ENCODE results near the gene SPIN4. TPM values are rescaled to one million over a fixed set of nuclear protein-coding genes. Genes with fewer than 3 reads are reported as not detected.
"Not testable (repeated sequence)": the region's sequence is repeated elsewhere in the genome, so short reads cannot be mapped to it uniquely, and the experiment has no call there.

Gene SPIN4
- 10.7 and 15.0 TPM in 2 replicates for total RNA-seq (2014; rRNA removed)
- polyA plus RNA-seq (2012), result 3.6 TPM

DNA sequence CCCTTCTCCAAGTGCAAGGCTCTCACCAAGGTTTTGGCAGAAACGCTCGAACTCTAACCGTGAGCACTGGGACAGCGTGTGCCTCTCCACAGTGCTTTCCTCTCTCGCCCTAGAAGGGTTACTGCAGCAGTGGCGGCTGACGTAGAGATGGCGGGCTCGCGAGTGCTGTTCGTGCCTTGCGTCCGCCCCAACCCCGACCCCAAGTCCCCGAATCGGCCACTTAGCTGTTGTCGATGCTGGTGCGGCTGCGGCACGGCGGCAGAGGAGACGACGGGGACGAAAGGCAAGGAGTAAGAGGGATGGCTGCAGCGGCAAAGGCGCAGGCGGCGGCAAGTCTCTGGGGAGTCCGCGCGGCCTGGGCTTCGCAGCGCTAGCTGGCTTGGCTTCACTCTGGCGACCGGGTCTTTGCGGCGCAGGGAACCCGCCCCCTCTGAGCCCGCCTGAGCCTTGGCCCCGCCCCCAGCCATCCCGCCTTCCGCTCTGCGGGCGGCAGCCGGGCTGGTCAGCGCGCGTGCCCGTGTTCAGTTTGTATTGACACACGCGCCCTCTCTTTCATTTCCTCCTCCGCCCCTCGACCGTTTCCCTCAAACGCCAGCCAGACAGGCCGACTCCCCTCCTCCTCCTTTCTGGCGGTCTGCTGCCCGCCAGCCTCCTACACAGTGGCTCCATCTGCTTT lies at the start of gene SPIN4:
Gene SPIN4 (minus strand): TSS at position 392 of the 676 bp plus-strand sequence. CDS start 513 bp downstream, outside the sequence.
- peak; percentile 89 for DNase-seq (ENCODE audit: low read depth)

- no peak for DNase-seq (ENCODE audit: low read depth)
These were observed 49.2 kb upstream of the SPIN4 start for GRCh38 chrX:63400340-63400739.

- DNase-seq (ENCODE audit: low read depth), result no peak
These were observed 43.7 kb upstream of the SPIN4 start for GRCh38 chrX:63394872-63395271.

DNA sequence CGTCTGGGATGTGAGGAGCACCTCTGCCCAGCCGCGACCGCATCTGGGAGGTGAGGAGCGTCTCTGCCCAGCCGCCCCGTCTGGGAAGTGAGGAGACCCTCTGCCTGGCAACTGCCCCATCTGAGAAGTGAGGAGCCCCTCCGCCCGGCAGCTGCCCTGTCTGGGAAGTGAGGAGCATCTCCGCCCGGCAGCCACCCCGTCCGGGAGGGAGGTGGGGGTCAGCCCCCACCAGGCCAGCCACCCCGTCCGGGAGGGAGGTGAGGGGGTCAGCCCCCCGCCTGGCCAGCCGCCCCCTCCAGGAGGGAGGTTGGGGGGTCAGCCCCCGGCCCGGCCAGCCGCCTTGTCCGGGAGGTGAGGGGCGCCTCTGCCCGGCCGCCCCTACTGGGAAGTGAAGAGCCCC lies 42.0 kb upstream of the SPIN4 start:
- DNase-seq (ENCODE audit: low read depth), result not testable (repeated sequence)

DNA sequence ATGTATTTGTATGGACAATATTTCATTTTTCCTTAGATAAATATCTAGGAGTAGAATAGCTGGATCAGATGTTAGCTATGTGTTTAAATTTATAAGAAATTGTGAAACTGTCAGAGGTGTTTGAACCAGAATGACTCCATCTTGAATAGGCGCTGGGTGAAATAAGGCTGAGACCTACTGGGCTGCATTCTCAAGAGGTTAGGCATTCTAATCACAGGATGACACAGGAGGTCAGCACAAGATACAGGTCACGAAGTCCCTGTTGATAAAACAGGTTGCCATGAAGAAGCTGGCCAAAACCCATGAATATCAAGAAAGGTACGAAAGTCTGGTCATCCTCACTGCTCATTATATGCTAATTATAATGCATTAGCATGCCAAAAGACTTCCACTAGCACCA lies 36.3 kb upstream of the SPIN4 start:
- no peak for DNase-seq (ENCODE audit: low read depth)

GRCh38 chrX:63384263-63384662 lies 33.1 kb upstream of the SPIN4 start:
- not testable (repeated sequence) for DNase-seq (ENCODE audit: low read depth)

- DNase-seq (ENCODE audit: low read depth), result not testable (repeated sequence)
These were observed 21.9 kb upstream of the SPIN4 start for GRCh38 chrX:63373012-63373411.

- not testable (repeated sequence) for DNase-seq (ENCODE audit: low read depth)
These were observed 16.6 kb upstream of the SPIN4 start for GRCh38 chrX:63367699-63368098.

- no peak for DNase-seq (ENCODE audit: low read depth)
These were observed 12.7 kb upstream of the SPIN4 start for GRCh38 chrX:63363788-63364187.

DNA sequence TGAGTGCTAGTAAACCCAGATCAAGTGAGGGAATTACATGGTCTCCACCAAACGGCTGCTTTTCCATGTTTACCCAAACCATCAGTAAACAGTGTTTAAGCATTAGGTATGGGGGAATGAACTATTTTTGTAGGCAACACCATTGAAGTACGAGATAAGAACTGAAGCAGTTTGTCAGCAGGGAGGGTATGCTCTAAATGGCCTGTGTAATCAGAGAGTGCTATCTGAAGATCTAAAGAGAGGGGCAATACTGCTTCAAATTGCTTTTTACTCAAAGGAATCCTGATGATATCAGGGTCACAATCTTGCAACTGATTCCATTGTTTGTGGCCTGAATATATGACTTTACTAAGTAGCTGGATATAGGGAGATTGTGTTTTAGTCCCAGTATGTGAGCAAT lies 10.4 kb upstream of the SPIN4 start:
- DNase-seq (ENCODE audit: low read depth), result no peak

GRCh38 chrX:63354484-63354883 lies 3.4 kb upstream of the SPIN4 start:
- no peak for DNase-seq (ENCODE audit: low read depth)

DNA sequence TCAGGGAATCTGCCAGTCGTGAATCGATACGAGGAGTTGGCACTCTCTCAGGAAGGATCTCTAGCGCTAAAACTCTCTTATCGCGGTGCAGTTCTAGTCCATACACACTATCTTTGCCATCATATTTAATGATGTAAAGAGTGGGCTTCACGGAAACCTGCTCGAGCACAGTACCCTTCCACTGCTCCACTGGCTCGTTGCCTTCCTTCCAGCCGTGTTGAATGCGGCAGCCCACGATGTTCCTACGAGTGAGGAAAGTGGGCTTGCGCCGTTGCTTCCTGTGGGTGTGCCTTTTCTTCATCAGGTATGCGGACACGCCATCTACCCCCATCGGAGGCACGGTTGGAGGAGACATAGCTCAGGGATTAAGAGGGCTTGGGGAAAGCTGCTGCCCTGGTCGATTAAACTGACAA lies 661 bp downstream of the SPIN4 start:
- DNase-seq (ENCODE audit: low read depth), result peak; percentile 17

DNA sequence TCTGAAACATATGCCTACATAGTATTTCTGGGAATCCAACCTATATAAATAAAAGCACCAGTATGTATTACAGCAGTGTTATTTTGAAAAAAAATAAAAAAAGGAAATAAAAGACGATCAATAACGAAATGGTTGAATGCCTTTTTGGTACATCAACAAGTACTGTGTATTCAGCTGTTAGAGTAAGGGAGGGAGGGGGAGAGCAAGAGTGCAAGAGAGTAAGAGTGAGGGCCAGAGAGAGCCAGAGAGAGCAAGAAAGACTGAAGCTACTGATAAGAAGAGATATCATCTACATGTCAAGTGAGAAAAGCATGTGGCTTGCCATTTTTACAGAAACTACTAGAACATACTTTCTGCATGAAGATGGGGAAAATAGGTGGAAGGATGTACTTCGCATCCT lies 1.8 kb downstream of the SPIN4 start:
- peak; percentile 59 for DNase-seq (ENCODE audit: low read depth)

DNA sequence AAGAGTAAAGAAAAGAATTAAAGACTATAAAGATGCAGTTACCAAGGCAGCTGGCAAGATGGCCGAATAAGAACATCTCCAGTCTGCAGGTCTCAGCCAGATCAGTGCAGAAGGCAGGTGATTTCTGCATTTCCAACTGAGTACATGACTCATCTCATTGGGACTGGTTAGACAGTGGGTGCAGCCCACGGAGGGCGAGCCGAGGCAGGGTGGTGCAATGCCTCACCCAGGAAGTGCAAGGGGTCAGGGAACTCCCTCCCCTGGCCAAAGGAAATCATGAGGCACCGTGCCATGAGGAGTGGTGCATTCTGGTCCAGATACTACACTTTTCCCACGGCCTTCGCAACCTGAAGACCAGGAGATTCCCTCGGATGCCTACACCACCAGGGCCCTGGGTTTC lies 20.5 kb downstream of the SPIN4 start:
- DNase-seq (ENCODE audit: low read depth), result peak; percentile 19

- DNase-seq (ENCODE audit: low read depth), result no peak
These were observed 23.3 kb downstream of the SPIN4 start for GRCh38 chrX:63327788-63328187.

GRCh38 chrX:63299596-63299995 lies 51.5 kb downstream of the SPIN4 start:
- DNase-seq (ENCODE audit: low read depth), result no peak
